K562 (cell line): ENCODE results near the gene PPP4C. TPM values are rescaled to one million over a fixed set of nuclear protein-coding genes. Genes with fewer than 3 reads are reported as not detected.
A peak's percentile ranks its signal among the peaks of the same experiment; 100 is the strongest.

Source experiments
- CREM ChIP-seq: IDR thresholded peaks from 2 replicates; pipeline ENCODE4 v1.6.1; 2014; ENCODE audit warnings: antibody characterized with exemption, low read depth
- ELF1 ChIP-seq: fragments of 200-800 bp; sonication (Bioruptor generic); IDR thresholded peaks from 2 replicates; pipeline ENCODE4 v1.6.1; 2016; ENCODE audit warnings: missing genetic modification characterization, missing compliant biosample characterization
- LEF1 ChIP-seq: fragments of 450-650 bp; IDR thresholded peaks from 2 replicates; pipeline ENCODE4 v1.6.1; 2016; ENCODE audit warnings: mild to moderate bottlenecking
- MYC ChIP-seq, 2 experiments: fragments of 250-450 bp in 1 of 2; sonication (Bioruptor Pico) in 1 of 2; IDR thresholded peaks; 2 replicates each; pipeline versions ENCODE4 v1.5.1 to v1.6.1; 2012 to 2021; ENCODE audit warnings: low read depth in 2 of 2, borderline replicate concordance in 1 of 2, improper control_type of control experiment in 1 of 2, low read length in 1 of 2, mild to moderate bottlenecking in 1 of 2, moderate library complexity in 1 of 2
- RAD21 ChIP-seq, 2 experiments: fragments of 250-450 bp in 1 of 2; fragments of 450-650 bp in 1 of 2; sonication (Bioruptor Pico) in 1 of 2; formaldehyde crosslinking in 1 of 2; IDR thresholded peaks in 1 of 2; conservative IDR thresholded peaks in 1 of 2; 2 replicates each; pipeline versions ENCODE4 v1.4.0 to v1.8.0; 2020 to 2022; ENCODE audit warnings: mild to moderate bottlenecking in 2 of 2, moderate library complexity in 1 of 2
- XRCC5 ChIP-seq: fragments of 200-400 bp; formaldehyde crosslinking; IDR thresholded peaks from 2 replicates; pipeline ENCODE4 v1.6.1; 2017; ENCODE audit warnings: low read depth, mild to moderate bottlenecking, low read length
- polyA plus RNA-seq, 8 experiments: library from polyadenylated mRNA; depleted of rRNA in 4 of 8; stranded (reverse) in 5 of 8; unstranded in 3 of 8; fragments of >200 nt; fragmentation: Nextera tagmentation in 2 of 8; fragmentation: Illumina TruSeq in 1 of 8; extraction: Ambion mirVana in 2 of 8; extraction: Trizol in 1 of 8; gene quantifications; 2 replicates each; pipeline versions ENCODE4 v1.2.1 to v1.2.3, GENCODE V29; 2011 to 2014; ENCODE audit warnings: inconsistent platforms in 1 of 8, missing spikeins in 1 of 8
- total RNA-seq, 7 experiments: library from RNA; depleted of rRNA in 6 of 7; stranded (reverse); fragments of >200 nt in 6 of 7; fragmentation: Illumina TruSeq in 2 of 7; extraction: Trizol in 2 of 7; gene quantifications; 2 replicates each; pipeline versions ENCODE4 v1.2.1 to v1.2.3, GENCODE V29; 2011 to 2021; ENCODE audit warnings: low replicate concordance in 1 of 7
- TF ChIP-seq, protein P1 (sequence below): sonication (generic); formaldehyde crosslinking; IDR thresholded peaks from 2 replicates; pipeline ENCODE4 v1.8.0; 2022; ENCODE audit warnings: mild to moderate bottlenecking, missing genetic modification reagents, borderline replicate concordance
- TF ChIP-seq, protein P2 (sequence below): sonication (generic); formaldehyde crosslinking; IDR thresholded peaks from 2 replicates; pipeline ENCODE4 v1.9.0; 2022; ENCODE audit warnings: mild to moderate bottlenecking, missing genetic modification reagents
- TF ChIP-seq, protein P3 (sequence below): sonication (generic); formaldehyde crosslinking; IDR thresholded peaks from 2 replicates; pipeline ENCODE4 v1.8.1; 2023; ENCODE audit warnings: mild to moderate bottlenecking, missing genetic modification reagents
- TF ChIP-seq, protein P4 (sequence below), 2 experiments: IDR thresholded peaks; 2 replicates each; pipeline ENCODE4 v1.6.1; 2011; ENCODE audit warnings: borderline replicate concordance in 1 of 2, control low read depth in 1 of 2, low read depth in 1 of 2, low read length in 1 of 2, mild to moderate bottlenecking in 1 of 2, mixed read lengths in 1 of 2, moderate library complexity in 1 of 2; ENCODE audit not compliant: insufficient read depth in 1 of 2, insufficient read length in 1 of 2, poor library complexity in 1 of 2, severe bottlenecking in 1 of 2; ENCODE audit errors: extremely low read depth in 1 of 2
- TF ChIP-seq, protein P5 (sequence below): IDR thresholded peaks from 2 replicates; pipeline ENCODE4 v1.6.1; 2011; ENCODE audit warnings: borderline replicate concordance, low read depth, mild to moderate bottlenecking, moderate library complexity, low read length; ENCODE audit not compliant: insufficient read depth, poor library complexity, severe bottlenecking
- TF ChIP-seq, protein P6 (sequence below), 3 experiments: IDR thresholded peaks in 2 of 3; conservative IDR thresholded peaks in 1 of 3; 2 replicates each; pipeline ENCODE4 v1.5.1; 2011 to 2012; ENCODE audit warnings: low read length in 3 of 3, mild to moderate bottlenecking in 3 of 3, control low read depth in 2 of 3, improper control_type of control experiment in 1 of 3, inconsistent platforms in 1 of 3, low read depth in 1 of 3, mixed read lengths in 1 of 3, moderate library complexity in 1 of 3; ENCODE audit not compliant: insufficient read depth in 2 of 3

PPP4C gene
- total and polyA plus RNA-seq, 9 of the 15 experiments (the other 6 are each of a cell fraction or from before 2014, with no cell fraction given): 3.5 to 183 (median 131) TPM

DNA sequence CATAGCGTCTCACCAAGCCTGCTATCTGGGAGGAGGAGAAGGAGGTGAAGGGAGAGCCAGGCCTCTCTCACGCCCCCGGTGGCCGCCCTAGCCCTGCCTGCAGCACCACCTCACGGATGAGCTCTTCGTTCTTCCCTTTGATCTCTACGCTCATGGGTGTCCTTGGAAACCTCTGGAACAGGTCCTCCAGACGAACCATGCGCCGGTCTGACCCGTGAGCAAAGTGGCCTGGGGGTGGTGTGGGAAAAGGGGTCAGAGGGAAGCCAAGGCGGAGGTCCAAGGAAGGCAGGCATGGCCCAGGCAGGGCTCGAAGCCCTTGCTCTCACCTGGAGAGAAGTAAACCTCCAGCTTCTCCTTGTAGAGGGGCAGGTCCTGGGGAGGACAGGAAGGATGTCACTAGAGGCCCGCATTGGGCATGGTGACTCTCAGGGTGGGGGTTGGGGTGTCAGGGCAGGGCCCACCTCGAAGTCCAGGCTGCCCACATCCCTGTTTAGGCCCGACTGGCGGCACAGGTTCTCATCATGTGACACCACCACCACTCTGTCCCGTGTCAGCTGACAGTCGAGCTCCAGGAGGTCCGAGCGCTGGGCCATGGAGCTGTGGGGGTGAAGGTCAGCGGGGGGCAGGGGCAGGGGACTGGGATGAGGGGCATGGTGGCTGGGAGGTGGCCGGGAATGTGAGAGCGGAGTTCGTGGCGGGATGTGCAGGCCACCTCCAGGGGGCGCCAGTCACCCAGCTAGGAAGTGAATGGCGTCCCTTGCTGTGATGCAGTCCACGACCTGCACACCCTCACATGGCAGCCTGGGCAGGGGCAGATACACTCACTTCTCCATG lies 36.6 kb downstream of the PPP4C start (continued):
- TF ChIP-seq LEF1: peak; percentile 21; the same call in 1 of the 2 replicates
- TF ChIP-seq RAD21 (CRISPR knock-in tag; conservative IDR thresholded peaks at IDR 0.05 in 1 of 2, IDR thresholded peaks at IDR 0.05 in 1 of 2): peak; percentile 41 to 72
- TF ChIP-seq, protein P1, sequence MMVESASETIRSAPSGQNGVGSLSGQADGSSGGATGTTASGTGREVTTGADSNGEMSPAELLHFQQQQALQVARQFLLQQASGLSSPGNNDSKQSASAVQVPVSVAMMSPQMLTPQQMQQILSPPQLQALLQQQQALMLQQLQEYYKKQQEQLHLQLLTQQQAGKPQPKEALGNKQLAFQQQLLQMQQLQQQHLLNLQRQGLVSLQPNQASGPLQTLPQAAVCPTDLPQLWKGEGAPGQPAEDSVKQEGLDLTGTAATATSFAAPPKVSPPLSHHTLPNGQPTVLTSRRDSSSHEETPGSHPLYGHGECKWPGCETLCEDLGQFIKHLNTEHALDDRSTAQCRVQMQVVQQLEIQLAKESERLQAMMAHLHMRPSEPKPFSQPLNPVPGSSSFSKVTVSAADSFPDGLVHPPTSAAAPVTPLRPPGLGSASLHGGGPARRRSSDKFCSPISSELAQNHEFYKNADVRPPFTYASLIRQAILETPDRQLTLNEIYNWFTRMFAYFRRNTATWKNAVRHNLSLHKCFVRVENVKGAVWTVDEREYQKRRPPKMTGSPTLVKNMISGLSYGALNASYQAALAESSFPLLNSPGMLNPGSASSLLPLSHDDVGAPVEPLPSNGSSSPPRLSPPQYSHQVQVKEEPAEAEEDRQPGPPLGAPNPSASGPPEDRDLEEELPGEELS (CRISPR knock-in tag): no peak
- peak; percentile 47; the same call in 1 of the 2 replicates for TF ChIP-seq CREM
- TF ChIP-seq, protein P2, sequence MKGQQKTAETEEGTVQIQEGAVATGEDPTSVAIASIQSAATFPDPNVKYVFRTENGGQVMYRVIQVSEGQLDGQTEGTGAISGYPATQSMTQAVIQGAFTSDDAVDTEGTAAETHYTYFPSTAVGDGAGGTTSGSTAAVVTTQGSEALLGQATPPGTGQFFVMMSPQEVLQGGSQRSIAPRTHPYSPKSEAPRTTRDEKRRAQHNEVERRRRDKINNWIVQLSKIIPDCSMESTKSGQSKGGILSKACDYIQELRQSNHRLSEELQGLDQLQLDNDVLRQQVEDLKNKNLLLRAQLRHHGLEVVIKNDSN (CRISPR knock-in tag): peak; percentile 61
- TF ChIP-seq, protein P3, sequence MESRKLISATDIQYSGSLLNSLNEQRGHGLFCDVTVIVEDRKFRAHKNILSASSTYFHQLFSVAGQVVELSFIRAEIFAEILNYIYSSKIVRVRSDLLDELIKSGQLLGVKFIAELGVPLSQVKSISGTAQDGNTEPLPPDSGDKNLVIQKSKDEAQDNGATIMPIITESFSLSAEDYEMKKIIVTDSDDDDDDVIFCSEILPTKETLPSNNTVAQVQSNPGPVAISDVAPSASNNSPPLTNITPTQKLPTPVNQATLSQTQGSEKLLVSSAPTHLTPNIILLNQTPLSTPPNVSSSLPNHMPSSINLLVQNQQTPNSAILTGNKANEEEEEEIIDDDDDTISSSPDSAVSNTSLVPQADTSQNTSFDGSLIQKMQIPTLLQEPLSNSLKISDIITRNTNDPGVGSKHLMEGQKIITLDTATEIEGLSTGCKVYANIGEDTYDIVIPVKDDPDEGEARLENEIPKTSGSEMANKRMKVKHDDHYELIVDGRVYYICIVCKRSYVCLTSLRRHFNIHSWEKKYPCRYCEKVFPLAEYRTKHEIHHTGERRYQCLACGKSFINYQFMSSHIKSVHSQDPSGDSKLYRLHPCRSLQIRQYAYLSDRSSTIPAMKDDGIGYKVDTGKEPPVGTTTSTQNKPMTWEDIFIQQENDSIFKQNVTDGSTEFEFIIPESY: peak; percentile 99
- TF ChIP-seq XRCC5: no peak
- TF ChIP-seq, protein P4, sequence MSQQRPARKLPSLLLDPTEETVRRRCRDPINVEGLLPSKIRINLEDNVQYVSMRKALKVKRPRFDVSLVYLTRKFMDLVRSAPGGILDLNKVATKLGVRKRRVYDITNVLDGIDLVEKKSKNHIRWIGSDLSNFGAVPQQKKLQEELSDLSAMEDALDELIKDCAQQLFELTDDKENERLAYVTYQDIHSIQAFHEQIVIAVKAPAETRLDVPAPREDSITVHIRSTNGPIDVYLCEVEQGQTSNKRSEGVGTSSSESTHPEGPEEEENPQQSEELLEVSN (IDR thresholded peaks at IDR 0.05; ENCODE audit: borderline replicate concordance in 1 of 2, extremely low read depth in 1 of 2, insufficient read depth in 1 of 2, insufficient read length in 1 of 2, low read depth in 1 of 2, low read length in 1 of 2, poor library complexity in 1 of 2, severe bottlenecking in 1 of 2): peak in 1 of 2 experiments; percentile 14
- TF ChIP-seq MYC (IDR thresholded peaks at IDR 0.05; ENCODE audit: low read depth, low read length): peak; percentile 40; the same call in 1 of the 2 replicates
- no peak for TF ChIP-seq MYC (CRISPR knock-in tag; IDR thresholded peaks at IDR 0.05; ENCODE audit: borderline replicate concordance, low read depth)
- TF ChIP-seq, protein P5, sequence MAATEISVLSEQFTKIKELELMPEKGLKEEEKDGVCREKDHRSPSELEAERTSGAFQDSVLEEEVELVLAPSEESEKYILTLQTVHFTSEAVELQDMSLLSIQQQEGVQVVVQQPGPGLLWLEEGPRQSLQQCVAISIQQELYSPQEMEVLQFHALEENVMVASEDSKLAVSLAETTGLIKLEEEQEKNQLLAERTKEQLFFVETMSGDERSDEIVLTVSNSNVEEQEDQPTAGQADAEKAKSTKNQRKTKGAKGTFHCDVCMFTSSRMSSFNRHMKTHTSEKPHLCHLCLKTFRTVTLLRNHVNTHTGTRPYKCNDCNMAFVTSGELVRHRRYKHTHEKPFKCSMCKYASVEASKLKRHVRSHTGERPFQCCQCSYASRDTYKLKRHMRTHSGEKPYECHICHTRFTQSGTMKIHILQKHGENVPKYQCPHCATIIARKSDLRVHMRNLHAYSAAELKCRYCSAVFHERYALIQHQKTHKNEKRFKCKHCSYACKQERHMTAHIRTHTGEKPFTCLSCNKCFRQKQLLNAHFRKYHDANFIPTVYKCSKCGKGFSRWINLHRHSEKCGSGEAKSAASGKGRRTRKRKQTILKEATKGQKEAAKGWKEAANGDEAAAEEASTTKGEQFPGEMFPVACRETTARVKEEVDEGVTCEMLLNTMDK: peak; percentile 42
- TF ChIP-seq ELF1 (tag): no peak
- TF ChIP-seq, protein P6, sequence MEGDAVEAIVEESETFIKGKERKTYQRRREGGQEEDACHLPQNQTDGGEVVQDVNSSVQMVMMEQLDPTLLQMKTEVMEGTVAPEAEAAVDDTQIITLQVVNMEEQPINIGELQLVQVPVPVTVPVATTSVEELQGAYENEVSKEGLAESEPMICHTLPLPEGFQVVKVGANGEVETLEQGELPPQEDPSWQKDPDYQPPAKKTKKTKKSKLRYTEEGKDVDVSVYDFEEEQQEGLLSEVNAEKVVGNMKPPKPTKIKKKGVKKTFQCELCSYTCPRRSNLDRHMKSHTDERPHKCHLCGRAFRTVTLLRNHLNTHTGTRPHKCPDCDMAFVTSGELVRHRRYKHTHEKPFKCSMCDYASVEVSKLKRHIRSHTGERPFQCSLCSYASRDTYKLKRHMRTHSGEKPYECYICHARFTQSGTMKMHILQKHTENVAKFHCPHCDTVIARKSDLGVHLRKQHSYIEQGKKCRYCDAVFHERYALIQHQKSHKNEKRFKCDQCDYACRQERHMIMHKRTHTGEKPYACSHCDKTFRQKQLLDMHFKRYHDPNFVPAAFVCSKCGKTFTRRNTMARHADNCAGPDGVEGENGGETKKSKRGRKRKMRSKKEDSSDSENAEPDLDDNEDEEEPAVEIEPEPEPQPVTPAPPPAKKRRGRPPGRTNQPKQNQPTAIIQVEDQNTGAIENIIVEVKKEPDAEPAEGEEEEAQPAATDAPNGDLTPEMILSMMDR (IDR thresholded peaks at IDR 0.05 in 2 of 3, conservative IDR thresholded peaks at IDR 0.05 in 1 of 3; ENCODE audit: insufficient read depth in 2 of 3, low read depth in 1 of 3, low read length in 3 of 3): peak; percentile 79 to 91 (median 81)
